HL-60 (cell line): Measurements from ENCODE around the gene NETO1.

Experiments
- GABPA ChIP-seq: IDR thresholded peaks from 2 replicates; pipeline ENCODE4 v1.6.1; 2012; ENCODE audit warnings: low read depth
- POLR2AphosphoS5 ChIP-seq: IDR thresholded peaks from 2 replicates; pipeline ENCODE4 v1.6.1; 2012; ENCODE audit warnings: low read depth
- SPI1 ChIP-seq: IDR thresholded peaks from 2 replicates; pipeline ENCODE4 v1.6.1; 2012; ENCODE audit warnings: low read depth, mild to moderate bottlenecking, borderline replicate concordance
- TF ChIP-seq, protein P1 (sequence below): IDR thresholded peaks from one replicate; pipeline ENCODE4 v1.5.1; 2011; ENCODE audit warnings: low read length, control low read depth, inconsistent platforms; ENCODE audit not compliant: insufficient read depth
- TF ChIP-seq, protein P2 (sequence below): IDR thresholded peaks from 2 replicates; pipeline ENCODE4 v1.6.1; 2012; ENCODE audit warnings: low read depth; ENCODE audit not compliant: insufficient replicate concordance

DNA sequence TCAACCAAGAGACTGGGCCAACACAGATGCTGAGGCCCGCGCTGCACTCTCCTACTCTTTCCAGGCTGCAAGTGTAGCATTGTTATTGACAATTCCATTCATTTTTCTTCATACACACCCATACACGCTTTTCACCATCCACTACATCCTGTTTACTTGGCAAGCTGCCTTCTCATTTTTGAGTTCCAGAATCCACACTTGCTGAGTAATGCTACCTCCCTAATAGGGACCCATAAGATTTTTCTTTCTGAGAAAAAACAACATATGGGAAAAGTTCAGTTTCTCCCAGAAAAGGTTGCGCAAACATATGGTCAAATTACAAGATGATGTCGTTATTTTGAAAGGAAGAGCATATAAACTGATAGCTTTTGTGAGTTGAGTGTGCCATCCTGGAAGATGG lies 3.3 kb upstream of the NETO1 start:
- TF ChIP-seq, protein P1, sequence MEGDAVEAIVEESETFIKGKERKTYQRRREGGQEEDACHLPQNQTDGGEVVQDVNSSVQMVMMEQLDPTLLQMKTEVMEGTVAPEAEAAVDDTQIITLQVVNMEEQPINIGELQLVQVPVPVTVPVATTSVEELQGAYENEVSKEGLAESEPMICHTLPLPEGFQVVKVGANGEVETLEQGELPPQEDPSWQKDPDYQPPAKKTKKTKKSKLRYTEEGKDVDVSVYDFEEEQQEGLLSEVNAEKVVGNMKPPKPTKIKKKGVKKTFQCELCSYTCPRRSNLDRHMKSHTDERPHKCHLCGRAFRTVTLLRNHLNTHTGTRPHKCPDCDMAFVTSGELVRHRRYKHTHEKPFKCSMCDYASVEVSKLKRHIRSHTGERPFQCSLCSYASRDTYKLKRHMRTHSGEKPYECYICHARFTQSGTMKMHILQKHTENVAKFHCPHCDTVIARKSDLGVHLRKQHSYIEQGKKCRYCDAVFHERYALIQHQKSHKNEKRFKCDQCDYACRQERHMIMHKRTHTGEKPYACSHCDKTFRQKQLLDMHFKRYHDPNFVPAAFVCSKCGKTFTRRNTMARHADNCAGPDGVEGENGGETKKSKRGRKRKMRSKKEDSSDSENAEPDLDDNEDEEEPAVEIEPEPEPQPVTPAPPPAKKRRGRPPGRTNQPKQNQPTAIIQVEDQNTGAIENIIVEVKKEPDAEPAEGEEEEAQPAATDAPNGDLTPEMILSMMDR = no peak
- TF ChIP-seq GABPA = no peak
- no peak for TF ChIP-seq POLR2AphosphoS5
- TF ChIP-seq, protein P2, sequence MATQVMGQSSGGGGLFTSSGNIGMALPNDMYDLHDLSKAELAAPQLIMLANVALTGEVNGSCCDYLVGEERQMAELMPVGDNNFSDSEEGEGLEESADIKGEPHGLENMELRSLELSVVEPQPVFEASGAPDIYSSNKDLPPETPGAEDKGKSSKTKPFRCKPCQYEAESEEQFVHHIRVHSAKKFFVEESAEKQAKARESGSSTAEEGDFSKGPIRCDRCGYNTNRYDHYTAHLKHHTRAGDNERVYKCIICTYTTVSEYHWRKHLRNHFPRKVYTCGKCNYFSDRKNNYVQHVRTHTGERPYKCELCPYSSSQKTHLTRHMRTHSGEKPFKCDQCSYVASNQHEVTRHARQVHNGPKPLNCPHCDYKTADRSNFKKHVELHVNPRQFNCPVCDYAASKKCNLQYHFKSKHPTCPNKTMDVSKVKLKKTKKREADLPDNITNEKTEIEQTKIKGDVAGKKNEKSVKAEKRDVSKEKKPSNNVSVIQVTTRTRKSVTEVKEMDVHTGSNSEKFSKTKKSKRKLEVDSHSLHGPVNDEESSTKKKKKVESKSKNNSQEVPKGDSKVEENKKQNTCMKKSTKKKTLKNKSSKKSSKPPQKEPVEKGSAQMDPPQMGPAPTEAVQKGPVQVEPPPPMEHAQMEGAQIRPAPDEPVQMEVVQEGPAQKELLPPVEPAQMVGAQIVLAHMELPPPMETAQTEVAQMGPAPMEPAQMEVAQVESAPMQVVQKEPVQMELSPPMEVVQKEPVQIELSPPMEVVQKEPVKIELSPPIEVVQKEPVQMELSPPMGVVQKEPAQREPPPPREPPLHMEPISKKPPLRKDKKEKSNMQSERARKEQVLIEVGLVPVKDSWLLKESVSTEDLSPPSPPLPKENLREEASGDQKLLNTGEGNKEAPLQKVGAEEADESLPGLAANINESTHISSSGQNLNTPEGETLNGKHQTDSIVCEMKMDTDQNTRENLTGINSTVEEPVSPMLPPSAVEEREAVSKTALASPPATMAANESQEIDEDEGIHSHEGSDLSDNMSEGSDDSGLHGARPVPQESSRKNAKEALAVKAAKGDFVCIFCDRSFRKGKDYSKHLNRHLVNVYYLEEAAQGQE = no peak
- no peak for TF ChIP-seq SPI1
